ENCODE results near the gene RBFA. TPM values are rescaled to one million over a fixed set of nuclear protein-coding genes. Genes with fewer than 3 reads are reported as not detected.

The RBFA gene
- total and polyA plus RNA-seq, 10 of the 15 experiments (the other 5 are each of a cell fraction or from before 2014, with no cell fraction given) = 7.2 to 56.0 (median 37.7) TPM

DNA sequence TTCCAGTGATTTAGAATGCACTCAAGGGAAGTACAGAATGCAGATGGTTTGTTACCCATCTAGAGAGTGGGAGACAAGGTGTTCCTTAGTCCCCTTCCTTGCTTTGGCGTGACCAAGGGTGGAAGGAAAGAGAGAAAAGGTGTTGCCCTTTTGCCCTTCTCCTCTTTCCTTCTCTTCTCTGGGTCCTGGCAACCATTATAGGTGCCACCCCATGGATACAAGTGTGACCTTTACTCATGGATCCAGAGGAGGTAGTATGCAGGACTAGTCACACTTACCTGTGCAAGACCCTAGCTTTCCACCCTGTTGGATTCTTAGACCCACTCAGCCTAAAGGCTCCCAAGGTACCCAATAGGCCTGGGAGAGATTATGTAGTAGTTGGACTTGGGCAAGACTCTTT lies 11.6 kb upstream of the RBFA start (continued):
- TF ChIP-seq, protein P1, sequence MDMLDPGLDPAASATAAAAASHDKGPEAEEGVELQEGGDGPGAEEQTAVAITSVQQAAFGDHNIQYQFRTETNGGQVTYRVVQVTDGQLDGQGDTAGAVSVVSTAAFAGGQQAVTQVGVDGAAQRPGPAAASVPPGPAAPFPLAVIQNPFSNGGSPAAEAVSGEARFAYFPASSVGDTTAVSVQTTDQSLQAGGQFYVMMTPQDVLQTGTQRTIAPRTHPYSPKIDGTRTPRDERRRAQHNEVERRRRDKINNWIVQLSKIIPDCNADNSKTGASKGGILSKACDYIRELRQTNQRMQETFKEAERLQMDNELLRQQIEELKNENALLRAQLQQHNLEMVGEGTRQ (IDR thresholded peaks at IDR 0.05; ENCODE audit: borderline replicate concordance, low read depth, low read length) = no peak
- TF ChIP-seq HCFC1 (IDR thresholded peaks at IDR 0.05; ENCODE audit: low read length) = no peak
- TF ChIP-seq, protein P2, sequence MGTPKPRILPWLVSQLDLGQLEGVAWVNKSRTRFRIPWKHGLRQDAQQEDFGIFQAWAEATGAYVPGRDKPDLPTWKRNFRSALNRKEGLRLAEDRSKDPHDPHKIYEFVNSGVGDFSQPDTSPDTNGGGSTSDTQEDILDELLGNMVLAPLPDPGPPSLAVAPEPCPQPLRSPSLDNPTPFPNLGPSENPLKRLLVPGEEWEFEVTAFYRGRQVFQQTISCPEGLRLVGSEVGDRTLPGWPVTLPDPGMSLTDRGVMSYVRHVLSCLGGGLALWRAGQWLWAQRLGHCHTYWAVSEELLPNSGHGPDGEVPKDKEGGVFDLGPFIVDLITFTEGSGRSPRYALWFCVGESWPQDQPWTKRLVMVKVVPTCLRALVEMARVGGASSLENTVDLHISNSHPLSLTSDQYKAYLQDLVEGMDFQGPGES (IDR thresholded peaks at IDR 0.05) = no peak
- peak; percentile 100 for TF ChIP-seq CBX5 (IDR thresholded peaks at IDR 0.05; ENCODE audit: low read depth)
- TF ChIP-seq, protein P3, sequence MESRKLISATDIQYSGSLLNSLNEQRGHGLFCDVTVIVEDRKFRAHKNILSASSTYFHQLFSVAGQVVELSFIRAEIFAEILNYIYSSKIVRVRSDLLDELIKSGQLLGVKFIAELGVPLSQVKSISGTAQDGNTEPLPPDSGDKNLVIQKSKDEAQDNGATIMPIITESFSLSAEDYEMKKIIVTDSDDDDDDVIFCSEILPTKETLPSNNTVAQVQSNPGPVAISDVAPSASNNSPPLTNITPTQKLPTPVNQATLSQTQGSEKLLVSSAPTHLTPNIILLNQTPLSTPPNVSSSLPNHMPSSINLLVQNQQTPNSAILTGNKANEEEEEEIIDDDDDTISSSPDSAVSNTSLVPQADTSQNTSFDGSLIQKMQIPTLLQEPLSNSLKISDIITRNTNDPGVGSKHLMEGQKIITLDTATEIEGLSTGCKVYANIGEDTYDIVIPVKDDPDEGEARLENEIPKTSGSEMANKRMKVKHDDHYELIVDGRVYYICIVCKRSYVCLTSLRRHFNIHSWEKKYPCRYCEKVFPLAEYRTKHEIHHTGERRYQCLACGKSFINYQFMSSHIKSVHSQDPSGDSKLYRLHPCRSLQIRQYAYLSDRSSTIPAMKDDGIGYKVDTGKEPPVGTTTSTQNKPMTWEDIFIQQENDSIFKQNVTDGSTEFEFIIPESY (IDR thresholded peaks at IDR 0.05) = no peak
- TF ChIP-seq SRF (IDR thresholded peaks at IDR 0.05; ENCODE audit: low read depth in 2 of 2, low read length in 2 of 2) = 0 out of 4 replicates have a peak, but pooled peaks of 1 of the 2 experiments have one; percentile 17
- TF ChIP-seq ZNF217 (IDR thresholded peaks at IDR 0.05) = no peak
- TF ChIP-seq, protein P4, sequence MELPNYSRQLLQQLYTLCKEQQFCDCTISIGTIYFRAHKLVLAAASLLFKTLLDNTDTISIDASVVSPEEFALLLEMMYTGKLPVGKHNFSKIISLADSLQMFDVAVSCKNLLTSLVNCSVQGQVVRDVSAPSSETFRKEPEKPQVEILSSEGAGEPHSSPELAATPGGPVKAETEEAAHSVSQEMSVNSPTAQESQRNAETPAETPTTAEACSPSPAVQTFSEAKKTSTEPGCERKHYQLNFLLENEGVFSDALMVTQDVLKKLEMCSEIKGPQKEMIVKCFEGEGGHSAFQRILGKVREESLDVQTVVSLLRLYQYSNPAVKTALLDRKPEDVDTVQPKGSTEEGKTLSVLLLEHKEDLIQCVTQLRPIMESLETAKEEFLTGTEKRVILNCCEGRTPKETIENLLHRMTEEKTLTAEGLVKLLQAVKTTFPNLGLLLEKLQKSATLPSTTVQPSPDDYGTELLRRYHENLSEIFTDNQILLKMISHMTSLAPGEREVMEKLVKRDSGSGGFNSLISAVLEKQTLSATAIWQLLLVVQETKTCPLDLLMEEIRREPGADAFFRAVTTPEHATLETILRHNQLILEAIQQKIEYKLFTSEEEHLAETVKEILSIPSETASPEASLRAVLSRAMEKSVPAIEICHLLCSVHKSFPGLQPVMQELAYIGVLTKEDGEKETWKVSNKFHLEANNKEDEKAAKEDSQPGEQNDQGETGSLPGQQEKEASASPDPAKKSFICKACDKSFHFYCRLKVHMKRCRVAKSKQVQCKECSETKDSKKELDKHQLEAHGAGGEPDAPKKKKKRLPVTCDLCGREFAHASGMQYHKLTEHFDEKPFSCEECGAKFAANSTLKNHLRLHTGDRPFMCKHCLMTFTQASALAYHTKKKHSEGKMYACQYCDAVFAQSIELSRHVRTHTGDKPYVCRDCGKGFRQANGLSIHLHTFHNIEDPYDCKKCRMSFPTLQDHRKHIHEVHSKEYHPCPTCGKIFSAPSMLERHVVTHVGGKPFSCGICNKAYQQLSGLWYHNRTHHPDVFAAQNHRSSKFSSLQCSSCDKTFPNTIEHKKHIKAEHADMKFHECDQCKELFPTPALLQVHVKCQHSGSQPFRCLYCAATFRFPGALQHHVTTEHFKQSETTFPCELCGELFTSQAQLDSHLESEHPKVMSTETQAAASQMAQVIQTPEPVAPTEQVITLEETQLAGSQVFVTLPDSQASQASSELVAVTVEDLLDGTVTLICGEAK (IDR thresholded peaks at IDR 0.05; ENCODE audit: borderline replicate concordance) = no peak
- peak; percentile 21; the same call in 1 of the 2 replicates for TF ChIP-seq RB1 (IDR thresholded peaks at IDR 0.05; ENCODE audit: borderline replicate concordance)

All from GM12878 (cell line).